H9 (cell line): Measurements from ENCODE around the gene P3H3. TPM values are rescaled to one million over a fixed set of nuclear protein-coding genes. Genes with fewer than 3 reads are reported as not detected.
"Not testable (repeated sequence)": the region's sequence is repeated elsewhere in the genome, so short reads cannot be mapped to it uniquely, and the experiment has no call there.

ENCODE experiments used
- DNase-seq: peaks from one replicate; pipeline ENCODE4 v3.0.0-alpha.2; 2017
- H2AFZ ChIP-seq: one replicate; pipeline ENCODE4 v1.6.1; 2013; ENCODE audit warnings: mild to moderate bottlenecking, low read length, control low read depth, moderate library complexity
- H2AK5ac ChIP-seq: 2 replicates; pipeline ENCODE4 v1.6.1; 2013; ENCODE audit warnings: low read length, control low read depth, mixed read lengths; ENCODE audit not compliant: insufficient read length
- H2BK120ac ChIP-seq: one replicate; pipeline ENCODE4 v1.6.1; 2013; ENCODE audit warnings: low read depth, mild to moderate bottlenecking, low read length, control low read depth, inconsistent platforms; ENCODE audit not compliant: poor library complexity, severe bottlenecking
- H2BK12ac ChIP-seq: 2 replicates; pipeline ENCODE4 v1.6.1; 2013; ENCODE audit warnings: low read length, control low read depth, mixed read lengths, low read depth; ENCODE audit not compliant: insufficient read length
- H2BK15ac ChIP-seq: 2 replicates; pipeline ENCODE4 v1.6.1; 2013; ENCODE audit warnings: low read depth, low read length, control low read depth
- H2BK20ac ChIP-seq: one replicate; pipeline ENCODE4 v1.6.1; 2013; ENCODE audit warnings: low read depth, mild to moderate bottlenecking, low read length, control low read depth, inconsistent platforms; ENCODE audit not compliant: poor library complexity, severe bottlenecking
- H2BK5ac ChIP-seq: 2 replicates; pipeline ENCODE4 v1.6.1; 2013; ENCODE audit warnings: low read length, control low read depth, mixed read lengths; ENCODE audit not compliant: insufficient read length
- H3K14ac ChIP-seq: 2 replicates; pipeline ENCODE4 v1.6.1; 2013; ENCODE audit warnings: low read length, control low read depth; ENCODE audit not compliant: insufficient read depth
- H3K18ac ChIP-seq: 2 replicates; pipeline ENCODE4 v1.6.1; 2013; ENCODE audit warnings: low read depth, mild to moderate bottlenecking, mixed read lengths, low read length, control low read depth; ENCODE audit not compliant: insufficient read length
- H3K23ac ChIP-seq: 2 replicates; pipeline ENCODE4 v1.6.1; 2013; ENCODE audit warnings: low read length, control low read depth, mixed read lengths, low read depth; ENCODE audit not compliant: insufficient read length
- H3K23me2 ChIP-seq: 2 replicates; pipeline ENCODE4 v1.6.1; 2013; ENCODE audit warnings: low read depth, mild to moderate bottlenecking, mixed read lengths, low read length, control low read depth; ENCODE audit not compliant: insufficient read length, poor library complexity, severe bottlenecking
- H3K27ac ChIP-seq: 2 replicates; pipeline ENCODE4 v1.5.1; 2013; ENCODE audit warnings: low read length, control low read depth, mixed read lengths, low read depth; ENCODE audit not compliant: insufficient read length
- H3K27me3 ChIP-seq: 2 replicates; pipeline ENCODE4 v1.6.1; 2013; ENCODE audit warnings: low read length, control low read depth, inconsistent platforms; ENCODE audit not compliant: insufficient read depth
- H3K4ac ChIP-seq: 2 replicates; pipeline ENCODE4 v1.6.1; 2013; ENCODE audit warnings: low read depth, mild to moderate bottlenecking, control low read depth, inconsistent platforms, low read length, moderate library complexity
- H3K4me1 ChIP-seq: 2 replicates; pipeline ENCODE4 v1.6.1; 2013; ENCODE audit warnings: low read length, control low read depth, inconsistent platforms; ENCODE audit not compliant: insufficient read depth
- H3K4me2 ChIP-seq: 2 replicates; pipeline ENCODE4 v1.6.1; 2013; ENCODE audit warnings: low read length, control low read depth, mixed read lengths; ENCODE audit not compliant: insufficient read length, insufficient read depth
- H3K56ac ChIP-seq: 2 replicates; pipeline ENCODE4 v1.6.1; 2013; ENCODE audit warnings: low read depth, mild to moderate bottlenecking, mixed read lengths, low read length, control low read depth; ENCODE audit not compliant: insufficient read length
- H3K79me1 ChIP-seq: 2 replicates; pipeline ENCODE4 v1.6.1; 2013; ENCODE audit warnings: low read depth, mild to moderate bottlenecking, moderate library complexity, low read length, control low read depth, inconsistent platforms; ENCODE audit not compliant: insufficient read depth, poor library complexity, severe bottlenecking
- H3K79me2 ChIP-seq: 2 replicates; pipeline ENCODE4 v1.6.1; 2013; ENCODE audit warnings: low read length, control low read depth, inconsistent platforms; ENCODE audit not compliant: insufficient read depth
- H3K9ac ChIP-seq: 2 replicates; pipeline ENCODE4 v1.6.1; 2013; ENCODE audit warnings: low read length, control low read depth, mixed read lengths; ENCODE audit not compliant: insufficient read length; ENCODE audit errors: extremely low read depth
- H3K9me3 ChIP-seq: one replicate; pipeline ENCODE4 v1.6.1; 2013; ENCODE audit warnings: low read depth, low read length, inconsistent platforms; ENCODE audit not compliant: control insufficient read depth
- H3T11ph ChIP-seq: one replicate; pipeline ENCODE4 v1.6.1; 2013; ENCODE audit warnings: mild to moderate bottlenecking, low read length, control low read depth, inconsistent platforms
- H4K20me1 ChIP-seq: one replicate; pipeline ENCODE4 v1.6.1; 2013; ENCODE audit not compliant: control insufficient read depth, insufficient read length, insufficient read depth
- H4K5ac ChIP-seq: 2 replicates; pipeline ENCODE4 v1.6.1; 2013; ENCODE audit warnings: low read depth, mild to moderate bottlenecking, mixed read lengths, low read length, control low read depth; ENCODE audit not compliant: insufficient read length
- H4K8ac ChIP-seq: replicated peaks from 2 replicates; pipeline ENCODE4 v1.6.1; 2013; ENCODE audit warnings: low read length, control low read depth, mixed read lengths, low read depth; ENCODE audit not compliant: insufficient read length
- H4K91ac ChIP-seq: 2 replicates; pipeline ENCODE4 v1.6.1; 2013; ENCODE audit warnings: low read depth, mild to moderate bottlenecking, moderate library complexity, mixed read lengths, low read length, control low read depth; ENCODE audit not compliant: insufficient read length
- H3K27ac Mint-ChIP-seq, 3 experiments: 2 replicates in 2 of 3; 3 replicates in 1 of 3; pipeline ENCODE4 v1.8.0; 2020 to 2021; ENCODE audit warnings: mixed read lengths in 3 of 3, mild to moderate bottlenecking in 1 of 3, moderate library complexity in 1 of 3
- H3K27me3 Mint-ChIP-seq: 2 replicates; pipeline ENCODE4 v1.8.0; 2021; ENCODE audit warnings: low read depth, mild to moderate bottlenecking, moderate library complexity, mixed read lengths
- H3K36me3 Mint-ChIP-seq, 3 experiments: 2 replicates in 2 of 3; 3 replicates in 1 of 3; pipeline ENCODE4 v1.8.0; 2020 to 2021; ENCODE audit warnings: low read depth in 3 of 3, mixed read lengths in 3 of 3; ENCODE audit not compliant: insufficient read depth in 1 of 3
- H3K4me1 Mint-ChIP-seq, 2 experiments: 2 replicates each; pipeline ENCODE4 v1.8.0; 2020; ENCODE audit warnings: mixed read lengths in 2 of 2
- H3K4me3 Mint-ChIP-seq, 2 experiments: 2 replicates in 1 of 2; 3 replicates in 1 of 2; pipeline ENCODE4 v1.8.0; 2020 to 2021; ENCODE audit warnings: mild to moderate bottlenecking in 2 of 2, mixed read lengths in 2 of 2, moderate library complexity in 1 of 2
- H3K9me3 Mint-ChIP-seq, 2 experiments: 2 replicates in 1 of 2; 3 replicates in 1 of 2; pipeline ENCODE4 v1.8.0; 2020; ENCODE audit warnings: mild to moderate bottlenecking in 2 of 2, mixed read lengths in 2 of 2, moderate library complexity in 1 of 2
- WGBS: extraction: QIAGEN DNeasy Blood & Tissue Kit; methylation state at CpG from one replicate; pipeline ENCODE4 v1.1.7; 2013; ENCODE audit warnings: missing lambda C conversion rate, low lambda C conversion rate, mixed read lengths; ENCODE audit not compliant: insufficient read length; ENCODE audit errors: extremely low coverage; 5-methylcytosine and 5-hydroxymethylcytosine counted together
- total RNA-seq: library from RNA; stranded (reverse); gene quantifications from 2 replicates; pipeline ENCODE4 v1.2.1, GENCODE V29; 2021
- TF ChIP-seq, protein P1 (sequence below): fragments of 200-600 bp; sonication (generic); conservative IDR thresholded peaks from 3 replicates; pipeline ENCODE4 v1.8.0; 2021; ENCODE audit warnings: antibody characterized with exemption, mild to moderate bottlenecking

P3H3 gene
- total RNA-seq, 1 experiment from 2014 or later, result 55.0 TPM

DNA sequence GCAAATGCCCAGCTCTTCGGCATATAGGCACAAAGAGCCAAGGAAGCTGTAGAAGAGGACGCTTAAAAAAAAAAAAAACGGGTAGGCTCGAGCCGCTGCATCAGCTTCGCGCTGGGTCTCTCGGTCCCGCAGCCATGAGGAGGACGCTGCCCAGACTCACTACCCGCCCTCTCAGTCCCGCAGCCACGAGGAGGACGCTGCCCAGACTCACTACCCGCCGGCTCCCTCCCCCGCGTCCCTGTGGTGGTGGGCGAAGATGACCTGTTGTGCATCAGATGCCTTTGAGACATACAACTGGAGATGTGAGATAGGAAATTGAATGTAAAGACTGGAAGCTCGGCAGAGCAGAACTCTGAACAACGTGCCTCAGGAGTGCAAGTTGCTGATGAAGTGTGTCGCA lies 56.3 kb downstream of the P3H3 start:
- Histone ChIP-seq H4K20me1 (no peaks in the 10 kb centered on the region), H3K9ac (no peak overlapping the region), H2BK5ac (no peak overlapping the region), H3K79me2 (no peaks in the 10 kb centered on the region), H3K56ac (no peak overlapping the region), H2BK12ac (no peak overlapping the region), H2AFZ (no peak overlapping the region), H3K23me2 (no peaks in the 10 kb centered on the region), H3K9me3 (no peaks in the 10 kb centered on the region), H3K4me1 (peaks cover 2% of the 10 kb centered on the region; the same call in 1 of the 2 replicates), H2BK20ac (no peak overlapping the region), H2BK120ac (no peak overlapping the region), H2AK5ac (no peak overlapping the region), H3K4ac (no peak overlapping the region), H2BK15ac (no peak overlapping the region), H4K91ac (no peak overlapping the region), H3K27ac (no peak overlapping the region), H3K23ac (no peak overlapping the region), H3K18ac (no peak overlapping the region), H3K79me1 (no peaks in the 10 kb centered on the region), H3T11ph (no peak overlapping the region), H4K8ac (no peak overlapping the region), H3K14ac (no peak overlapping the region), H3K27me3 (no peaks in the 10 kb centered on the region), H3K4me2 (no peak overlapping the region), H4K5ac (no peak overlapping the region)
- Mint-ChIP-seq H3K36me3 (peaks cover 0 to 32% (median 30%) of the 10 kb centered on the region in 3 experiments; a peak in 4 of 7 replicates), H3K27ac (peak overlapping the region in 2 of 3 experiments; percentile 94; a peak in 4 of 7 replicates), H3K4me3 (no peak overlapping the region), H3K4me1 (peaks cover 29 to 40% of the 10 kb centered on the region in 2 experiments), H3K9me3 (no peaks in the 10 kb centered on the region; a peak in 1 of 5 replicates), H3K27me3 (no peaks in the 10 kb centered on the region)
- TF ChIP-seq, protein P1, sequence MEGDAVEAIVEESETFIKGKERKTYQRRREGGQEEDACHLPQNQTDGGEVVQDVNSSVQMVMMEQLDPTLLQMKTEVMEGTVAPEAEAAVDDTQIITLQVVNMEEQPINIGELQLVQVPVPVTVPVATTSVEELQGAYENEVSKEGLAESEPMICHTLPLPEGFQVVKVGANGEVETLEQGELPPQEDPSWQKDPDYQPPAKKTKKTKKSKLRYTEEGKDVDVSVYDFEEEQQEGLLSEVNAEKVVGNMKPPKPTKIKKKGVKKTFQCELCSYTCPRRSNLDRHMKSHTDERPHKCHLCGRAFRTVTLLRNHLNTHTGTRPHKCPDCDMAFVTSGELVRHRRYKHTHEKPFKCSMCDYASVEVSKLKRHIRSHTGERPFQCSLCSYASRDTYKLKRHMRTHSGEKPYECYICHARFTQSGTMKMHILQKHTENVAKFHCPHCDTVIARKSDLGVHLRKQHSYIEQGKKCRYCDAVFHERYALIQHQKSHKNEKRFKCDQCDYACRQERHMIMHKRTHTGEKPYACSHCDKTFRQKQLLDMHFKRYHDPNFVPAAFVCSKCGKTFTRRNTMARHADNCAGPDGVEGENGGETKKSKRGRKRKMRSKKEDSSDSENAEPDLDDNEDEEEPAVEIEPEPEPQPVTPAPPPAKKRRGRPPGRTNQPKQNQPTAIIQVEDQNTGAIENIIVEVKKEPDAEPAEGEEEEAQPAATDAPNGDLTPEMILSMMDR, result no peak
- WGBS, result no CpG with 5 or more reads among the region's 22 CpGs
- peak; percentile 55 for DNase-seq

GRCh38 chr12:6886206-6886999 lies 58.2 kb downstream of the P3H3 start:
- Mint-ChIP-seq H3K4me1 (peaks cover 36 to 47% of the 10 kb centered on the region in 2 experiments), H3K27ac (peak overlapping the region; percentile 90 to 99 (median 93); a peak in 6 of 7 replicates), H3K4me3 (peak overlapping the region; percentile 43 to 67; a peak in 4 of 5 replicates), H3K36me3 (peaks cover 0 to 38% (median 34%) of the 10 kb centered on the region in 3 experiments; a peak in 4 of 7 replicates)
- not testable (repeated sequence) for H4K91ac ChIP-seq, H4K5ac ChIP-seq, H3K9ac ChIP-seq, H3K18ac ChIP-seq, H3T11ph ChIP-seq, H3K14ac ChIP-seq, H3K23me2 ChIP-seq, H2BK120ac ChIP-seq, H3K56ac ChIP-seq, H3K79me2 ChIP-seq, H3K79me1 ChIP-seq, H4K20me1 ChIP-seq, H3K4me2 ChIP-seq, H3K4ac ChIP-seq, H3K9me3 Mint-ChIP-seq, H3K27ac ChIP-seq, H2BK12ac ChIP-seq, H2BK5ac ChIP-seq, H2BK15ac ChIP-seq, H2AFZ ChIP-seq, DNase-seq, H2AK5ac ChIP-seq, H3K27me3 ChIP-seq, H4K8ac ChIP-seq, H3K23ac ChIP-seq, H3K27me3 Mint-ChIP-seq, H3K4me1 ChIP-seq, H2BK20ac ChIP-seq, H3K9me3 ChIP-seq
- WGBS, result no CpG with 5 or more reads among the region's 15 CpGs
